PFSK-1 (cell line): ENCODE measurements around the gene BMP7.

Source experiments
- FOXP2 ChIP-seq: optimal IDR thresholded peaks from 2 replicates; pipeline ENCODE3; 2011; ENCODE audit warnings: borderline replicate concordance, control low read depth, inconsistent platforms; ENCODE audit not compliant: insufficient read depth; ENCODE audit errors: extremely low read length, extremely low read depth
- POLR2AphosphoS5 ChIP-seq: IDR thresholded peaks from 2 replicates; pipeline ENCODE4 v1.6.1; 2012; ENCODE audit warnings: low read depth, mild to moderate bottlenecking, control low read depth, low read length, moderate library complexity
- SIN3A ChIP-seq: IDR thresholded peaks from 2 replicates; pipeline ENCODE4 v1.6.1; 2012; ENCODE audit warnings: mild to moderate bottlenecking, low read length, moderate library complexity, borderline replicate concordance; ENCODE audit not compliant: insufficient read depth
- TAF1 ChIP-seq: IDR thresholded peaks from 2 replicates; pipeline ENCODE4 v1.6.1; 2012; ENCODE audit warnings: low read length, control low read depth, borderline replicate concordance; ENCODE audit not compliant: insufficient read depth
- TF ChIP-seq, protein P1 (sequence below), 2 experiments: IDR thresholded peaks; 2 replicates each; pipeline versions ENCODE4 v1.6.1 to v1.8.0; 2011 to 2012; ENCODE audit warnings: low read depth in 2 of 2, low read length in 2 of 2, control low read depth in 1 of 2, inconsistent platforms in 1 of 2, mild to moderate bottlenecking in 1 of 2, moderate library complexity in 1 of 2; ENCODE audit not compliant: insufficient read depth in 1 of 2

BMP7 gene

DNA sequence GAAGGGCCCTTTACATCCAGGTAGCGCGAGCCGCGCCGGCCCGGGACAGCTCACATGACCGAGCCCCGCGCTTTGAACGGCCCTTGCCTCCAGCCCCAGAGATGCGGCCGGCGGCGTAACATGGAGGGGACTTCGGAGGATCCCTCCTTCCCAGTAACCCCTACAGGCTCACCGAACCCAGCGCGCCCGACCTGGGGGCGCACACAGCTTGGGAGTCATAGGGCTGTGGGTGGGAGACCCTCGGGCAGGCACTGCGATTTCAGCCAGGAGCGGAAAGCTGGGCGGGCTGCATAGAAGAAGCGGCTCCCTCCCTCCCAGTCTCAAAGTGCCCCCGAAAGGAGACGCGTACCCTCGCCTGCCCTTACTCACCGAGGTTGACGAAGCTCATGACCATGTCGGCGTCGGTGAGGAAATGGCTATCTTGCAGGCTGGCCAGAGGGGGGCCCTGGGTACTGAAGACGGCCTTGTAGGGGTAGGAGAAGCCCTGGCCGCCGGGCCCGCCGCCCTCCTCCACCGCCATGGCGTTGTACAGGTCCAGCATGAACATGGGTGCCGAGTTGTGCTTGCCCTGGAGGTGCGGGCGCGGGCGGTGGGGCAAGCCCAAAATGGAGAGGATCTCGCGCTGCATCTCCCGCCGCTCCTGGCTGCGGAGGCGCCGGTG lies 975 bp downstream of the BMP7 start:
- no peak for TF ChIP-seq POLR2AphosphoS5
- TF ChIP-seq, protein P1, sequence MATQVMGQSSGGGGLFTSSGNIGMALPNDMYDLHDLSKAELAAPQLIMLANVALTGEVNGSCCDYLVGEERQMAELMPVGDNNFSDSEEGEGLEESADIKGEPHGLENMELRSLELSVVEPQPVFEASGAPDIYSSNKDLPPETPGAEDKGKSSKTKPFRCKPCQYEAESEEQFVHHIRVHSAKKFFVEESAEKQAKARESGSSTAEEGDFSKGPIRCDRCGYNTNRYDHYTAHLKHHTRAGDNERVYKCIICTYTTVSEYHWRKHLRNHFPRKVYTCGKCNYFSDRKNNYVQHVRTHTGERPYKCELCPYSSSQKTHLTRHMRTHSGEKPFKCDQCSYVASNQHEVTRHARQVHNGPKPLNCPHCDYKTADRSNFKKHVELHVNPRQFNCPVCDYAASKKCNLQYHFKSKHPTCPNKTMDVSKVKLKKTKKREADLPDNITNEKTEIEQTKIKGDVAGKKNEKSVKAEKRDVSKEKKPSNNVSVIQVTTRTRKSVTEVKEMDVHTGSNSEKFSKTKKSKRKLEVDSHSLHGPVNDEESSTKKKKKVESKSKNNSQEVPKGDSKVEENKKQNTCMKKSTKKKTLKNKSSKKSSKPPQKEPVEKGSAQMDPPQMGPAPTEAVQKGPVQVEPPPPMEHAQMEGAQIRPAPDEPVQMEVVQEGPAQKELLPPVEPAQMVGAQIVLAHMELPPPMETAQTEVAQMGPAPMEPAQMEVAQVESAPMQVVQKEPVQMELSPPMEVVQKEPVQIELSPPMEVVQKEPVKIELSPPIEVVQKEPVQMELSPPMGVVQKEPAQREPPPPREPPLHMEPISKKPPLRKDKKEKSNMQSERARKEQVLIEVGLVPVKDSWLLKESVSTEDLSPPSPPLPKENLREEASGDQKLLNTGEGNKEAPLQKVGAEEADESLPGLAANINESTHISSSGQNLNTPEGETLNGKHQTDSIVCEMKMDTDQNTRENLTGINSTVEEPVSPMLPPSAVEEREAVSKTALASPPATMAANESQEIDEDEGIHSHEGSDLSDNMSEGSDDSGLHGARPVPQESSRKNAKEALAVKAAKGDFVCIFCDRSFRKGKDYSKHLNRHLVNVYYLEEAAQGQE (IDR thresholded peaks at IDR 0.05; ENCODE audit: insufficient read depth in 1 of 2, low read depth in 2 of 2, low read length in 2 of 2) = no peak
- TF ChIP-seq TAF1 = no peak
- TF ChIP-seq SIN3A = no peak
- TF ChIP-seq FOXP2 = no peak

DNA sequence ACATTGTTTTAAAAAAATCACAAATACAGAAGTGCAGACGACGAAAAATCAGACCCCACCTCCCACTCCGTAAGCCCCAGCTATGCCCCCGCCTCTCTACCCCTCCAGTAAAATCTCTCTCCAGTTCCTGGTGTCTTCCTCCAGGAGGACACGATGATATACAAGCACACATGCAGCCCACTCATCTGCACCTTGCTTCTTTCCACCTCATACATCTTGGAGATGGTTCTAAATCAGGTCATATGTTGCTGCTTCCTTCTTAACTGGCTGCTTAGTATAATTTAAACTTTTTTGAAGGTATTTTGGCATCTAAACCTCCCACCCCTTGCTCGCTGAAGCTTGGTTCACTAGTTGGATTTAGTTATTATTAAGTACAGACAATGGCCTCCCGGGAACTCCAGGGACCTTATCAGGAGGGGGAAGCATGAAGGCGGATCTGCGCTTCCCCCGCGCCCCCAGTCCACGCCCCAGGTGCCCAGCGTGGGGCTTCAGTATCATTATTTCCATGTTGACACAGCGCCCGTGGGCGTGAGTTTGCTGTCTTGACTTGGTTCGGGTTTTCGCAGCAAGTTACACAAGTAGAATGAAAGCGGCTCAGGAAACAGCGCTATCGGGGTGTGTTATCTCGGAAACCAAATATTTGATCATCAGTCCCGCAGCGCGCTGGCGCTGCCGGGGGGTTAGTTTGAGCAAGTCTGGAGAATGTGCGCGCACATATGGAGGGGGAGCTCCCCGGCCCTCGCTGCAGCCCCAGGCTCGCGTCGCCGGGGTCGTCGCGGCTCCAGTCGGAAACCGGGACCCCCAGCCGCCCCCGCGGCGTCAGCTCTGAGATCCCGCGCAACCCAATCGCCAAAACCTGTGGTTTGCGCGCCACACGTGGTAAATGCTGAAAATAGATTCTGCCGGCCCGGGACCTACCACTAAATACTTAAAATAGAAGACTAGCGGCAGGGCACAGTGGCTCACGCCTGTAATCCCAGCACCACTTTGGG lies 2.3 kb downstream of the BMP7 start:
- TF ChIP-seq, protein P1 (IDR thresholded peaks at IDR 0.05; ENCODE audit: insufficient read depth in 1 of 2, low read depth in 2 of 2, low read length in 2 of 2) = no peak
- TF ChIP-seq SIN3A (no peak), POLR2AphosphoS5 (no peak), TAF1 (no peak), FOXP2 (no peak)

DNA sequence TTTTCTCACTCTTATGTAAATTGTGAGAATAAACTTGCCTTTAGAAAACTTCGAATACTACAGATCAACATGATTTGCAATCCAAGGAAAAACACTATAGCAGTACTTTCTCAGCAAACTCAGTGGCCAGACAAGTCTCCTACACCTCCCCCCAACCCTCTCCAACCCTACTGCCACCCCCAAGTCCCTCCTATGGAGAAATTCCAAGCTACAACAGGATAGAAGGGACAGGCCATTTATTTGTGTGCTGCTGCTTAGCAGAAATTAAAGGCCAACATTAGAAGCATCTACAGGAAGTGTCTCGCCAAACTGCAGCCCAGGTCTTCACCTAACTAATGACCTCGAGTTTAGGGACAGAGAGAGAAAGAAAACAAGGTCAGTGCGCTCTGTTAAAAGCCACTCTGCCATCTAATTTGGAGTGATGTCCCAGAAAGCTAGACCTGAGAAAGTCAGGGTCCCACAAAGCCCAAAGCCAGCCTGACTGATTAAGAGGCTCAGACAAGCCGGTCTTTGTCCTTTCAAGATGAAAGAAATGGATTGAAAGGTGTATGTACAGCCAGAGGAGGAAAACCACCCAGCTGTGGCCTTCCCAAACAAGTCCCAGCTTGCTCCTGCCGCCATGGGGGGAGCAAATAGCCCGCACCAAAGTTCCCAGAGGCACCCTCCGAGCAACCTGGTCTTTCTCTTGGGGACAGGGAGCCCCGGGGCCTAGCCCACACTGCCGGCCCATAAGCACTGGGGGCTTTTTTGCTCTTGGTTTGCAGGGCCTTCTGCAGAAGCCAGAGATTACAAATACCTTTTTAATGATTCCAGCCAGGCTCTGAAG lies 3.4 kb downstream of the BMP7 start:
- TF ChIP-seq FOXP2 (no peak), POLR2AphosphoS5 (no peak), TAF1 (no peak), SIN3A (no peak)
- TF ChIP-seq, protein P1 (IDR thresholded peaks at IDR 0.05; ENCODE audit: insufficient read depth in 1 of 2, low read depth in 2 of 2, low read length in 2 of 2) = no peak

DNA sequence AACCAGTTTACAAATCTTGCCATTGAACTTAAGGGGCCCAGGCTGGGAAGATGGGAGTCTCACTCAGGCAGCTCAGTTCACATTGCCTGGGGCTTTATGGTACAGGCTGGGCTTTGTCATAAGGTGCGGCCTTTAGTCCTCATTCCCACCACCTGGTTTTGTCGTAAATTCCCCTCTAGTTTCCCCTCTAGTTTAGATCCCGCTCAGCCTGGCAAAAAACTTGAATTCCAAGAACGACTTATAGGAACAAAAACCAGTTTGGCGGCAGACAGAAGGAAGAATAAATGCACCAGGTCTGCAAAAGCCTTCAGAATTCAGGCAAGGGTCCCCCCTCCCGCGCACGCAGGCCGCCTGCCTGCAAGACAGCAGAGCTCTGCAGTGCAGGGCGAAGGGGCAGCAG lies 4.1 kb downstream of the BMP7 start:
- TF ChIP-seq POLR2AphosphoS5 = no peak
- TF ChIP-seq, protein P1 (IDR thresholded peaks at IDR 0.05; ENCODE audit: insufficient read depth in 1 of 2, low read depth in 2 of 2, low read length in 2 of 2) = no peak
- no peak for TF ChIP-seq SIN3A
- TF ChIP-seq TAF1 = no peak
- no peak for TF ChIP-seq FOXP2
